B cell (primary cell): ENCODE measurements around the gene S1PR1.

Experiments used
- EZH2 ChIP-seq: IDR thresholded peaks from 2 replicates; pipeline ENCODE4 v1.6.1; 2012; ENCODE audit warnings: borderline replicate concordance, low read depth, mild to moderate bottlenecking, moderate library complexity, low read length; ENCODE audit not compliant: insufficient read depth, poor library complexity, severe bottlenecking
- TF ChIP-seq, protein P1 (sequence below): fragments of 200-600 bp; IDR thresholded peaks from one replicate; pipeline ENCODE4 v1.8.0; 2022; ENCODE audit warnings: antibody characterized with exemption, mild to moderate bottlenecking

DNA sequence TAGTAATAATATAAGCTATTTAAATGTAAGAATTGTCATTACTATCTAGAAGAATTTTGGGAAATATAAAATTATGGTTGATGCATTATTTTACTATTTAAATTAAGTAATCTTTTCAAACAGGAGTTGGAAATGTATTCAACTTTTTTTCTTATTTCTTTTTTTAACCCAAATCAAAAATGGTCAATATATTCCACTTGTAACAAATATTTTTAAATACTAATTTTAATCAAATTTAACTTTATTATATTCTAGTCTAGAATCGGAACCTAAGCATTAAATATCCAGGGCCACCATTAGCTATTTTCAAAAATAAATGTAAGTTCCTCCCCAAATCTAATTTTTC, 37.2 kb upstream of the S1PR1 start:
- TF ChIP-seq, protein P1, sequence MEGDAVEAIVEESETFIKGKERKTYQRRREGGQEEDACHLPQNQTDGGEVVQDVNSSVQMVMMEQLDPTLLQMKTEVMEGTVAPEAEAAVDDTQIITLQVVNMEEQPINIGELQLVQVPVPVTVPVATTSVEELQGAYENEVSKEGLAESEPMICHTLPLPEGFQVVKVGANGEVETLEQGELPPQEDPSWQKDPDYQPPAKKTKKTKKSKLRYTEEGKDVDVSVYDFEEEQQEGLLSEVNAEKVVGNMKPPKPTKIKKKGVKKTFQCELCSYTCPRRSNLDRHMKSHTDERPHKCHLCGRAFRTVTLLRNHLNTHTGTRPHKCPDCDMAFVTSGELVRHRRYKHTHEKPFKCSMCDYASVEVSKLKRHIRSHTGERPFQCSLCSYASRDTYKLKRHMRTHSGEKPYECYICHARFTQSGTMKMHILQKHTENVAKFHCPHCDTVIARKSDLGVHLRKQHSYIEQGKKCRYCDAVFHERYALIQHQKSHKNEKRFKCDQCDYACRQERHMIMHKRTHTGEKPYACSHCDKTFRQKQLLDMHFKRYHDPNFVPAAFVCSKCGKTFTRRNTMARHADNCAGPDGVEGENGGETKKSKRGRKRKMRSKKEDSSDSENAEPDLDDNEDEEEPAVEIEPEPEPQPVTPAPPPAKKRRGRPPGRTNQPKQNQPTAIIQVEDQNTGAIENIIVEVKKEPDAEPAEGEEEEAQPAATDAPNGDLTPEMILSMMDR: no peak
- no peak for TF ChIP-seq EZH2
